ENCODE data around the gene CACNA2D3. TPM values are rescaled to one million over a fixed set of nuclear protein-coding genes. Genes with fewer than 3 reads are reported as not detected.

Gene CACNA2D3
- total RNA-seq, 1 experiment from 2014 or later: 0.59 TPM

DNA sequence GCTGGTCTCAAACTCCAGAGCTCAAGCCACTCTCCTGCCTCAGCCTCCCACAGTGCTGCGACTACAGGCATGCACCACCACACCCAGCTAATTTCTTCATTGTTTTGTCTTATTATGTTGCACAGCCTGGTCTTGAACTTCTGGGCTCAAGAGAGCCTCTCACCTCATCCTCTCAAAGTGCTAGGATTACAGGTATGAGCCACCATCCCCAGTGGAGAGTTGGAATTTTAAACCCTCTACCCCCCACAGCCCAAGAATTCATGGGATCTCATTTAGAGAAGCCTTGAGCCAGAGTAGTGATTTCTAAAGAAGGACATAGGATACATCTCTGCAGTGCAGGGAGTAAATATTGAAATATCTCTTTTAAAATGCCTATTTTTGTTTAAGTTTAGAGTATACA, 221.1 kb downstream of the CACNA2D3 start:
- H3K9me2 ChIP-seq (ENCODE audit: insufficient read depth): no peaks in the 10 kb centered on the region
- intact Hi-C loops (cut with micrococcal nuclease; ENCODE audit: unreplicated experiment): no loop called here
- no peaks in the 10 kb centered on the region for H3K36me3 ChIP-seq (ENCODE audit: low read depth)
- POLR2A ChIA-PET (ENCODE audit: unreplicated experiment): no interaction called here
- TF ChIP-seq, protein P1, sequence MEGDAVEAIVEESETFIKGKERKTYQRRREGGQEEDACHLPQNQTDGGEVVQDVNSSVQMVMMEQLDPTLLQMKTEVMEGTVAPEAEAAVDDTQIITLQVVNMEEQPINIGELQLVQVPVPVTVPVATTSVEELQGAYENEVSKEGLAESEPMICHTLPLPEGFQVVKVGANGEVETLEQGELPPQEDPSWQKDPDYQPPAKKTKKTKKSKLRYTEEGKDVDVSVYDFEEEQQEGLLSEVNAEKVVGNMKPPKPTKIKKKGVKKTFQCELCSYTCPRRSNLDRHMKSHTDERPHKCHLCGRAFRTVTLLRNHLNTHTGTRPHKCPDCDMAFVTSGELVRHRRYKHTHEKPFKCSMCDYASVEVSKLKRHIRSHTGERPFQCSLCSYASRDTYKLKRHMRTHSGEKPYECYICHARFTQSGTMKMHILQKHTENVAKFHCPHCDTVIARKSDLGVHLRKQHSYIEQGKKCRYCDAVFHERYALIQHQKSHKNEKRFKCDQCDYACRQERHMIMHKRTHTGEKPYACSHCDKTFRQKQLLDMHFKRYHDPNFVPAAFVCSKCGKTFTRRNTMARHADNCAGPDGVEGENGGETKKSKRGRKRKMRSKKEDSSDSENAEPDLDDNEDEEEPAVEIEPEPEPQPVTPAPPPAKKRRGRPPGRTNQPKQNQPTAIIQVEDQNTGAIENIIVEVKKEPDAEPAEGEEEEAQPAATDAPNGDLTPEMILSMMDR (conservative IDR thresholded peaks at IDR 0.05): no peak
- no peak for TF ChIP-seq EZH2 (IDR thresholded peaks at IDR 0.05; ENCODE audit: low read depth)
- H3K4me2 ChIP-seq: no peak overlapping the region
- no peak for DNase-seq
- no peak overlapping the region for H3K4me3 ChIP-seq
- no peaks in the 10 kb centered on the region for H3K27me3 ChIP-seq (ENCODE audit: insufficient read depth, low read depth)
- CTCF ChIA-PET: no interaction called here
- no peaks in the 10 kb centered on the region for H3F3A ChIP-seq (ENCODE audit: insufficient read depth, low read depth)
- BruUV-seq (replicated peaks): no TSS peak
- no peak overlapping the region for H2AFZ ChIP-seq
- H3K9me3 ChIP-seq (ENCODE audit: insufficient read depth, low read depth): no peaks in the 10 kb centered on the region
- H3K79me2 ChIP-seq (ENCODE audit: low read depth): no peaks in the 10 kb centered on the region
- H3K4me1 ChIP-seq (replicated peaks; ENCODE audit: insufficient read depth): no peaks in the 10 kb centered on the region
- H4K20me1 ChIP-seq (ENCODE audit: insufficient read depth): no peaks in the 10 kb centered on the region
- no peak overlapping the region for H3K27ac ChIP-seq

- no peaks in the 10 kb centered on the region for H3K9me3 ChIP-seq (ENCODE audit: insufficient read depth, low read depth)
- no peak overlapping the region for H2AFZ ChIP-seq
- no peaks in the 10 kb centered on the region for H3K36me3 ChIP-seq (ENCODE audit: low read depth)
- TF ChIP-seq, protein P1 (conservative IDR thresholded peaks at IDR 0.05): no peak
- no peak for TF ChIP-seq EZH2 (IDR thresholded peaks at IDR 0.05; ENCODE audit: low read depth)
- no peaks in the 10 kb centered on the region for H3K79me2 ChIP-seq (ENCODE audit: low read depth)
- BruUV-seq (replicated peaks): no TSS peak
- H4K20me1 ChIP-seq (ENCODE audit: insufficient read depth): no peaks in the 10 kb centered on the region
- no peak for DNase-seq
- CTCF ChIA-PET: no interaction called here
- no peak overlapping the region for H3K27ac ChIP-seq
- no peaks in the 10 kb centered on the region for H3F3A ChIP-seq (ENCODE audit: insufficient read depth, low read depth)
- intact Hi-C loops (cut with micrococcal nuclease; ENCODE audit: unreplicated experiment): no loop called here
- POLR2A ChIA-PET (ENCODE audit: unreplicated experiment): no interaction called here
- H3K27me3 ChIP-seq (ENCODE audit: insufficient read depth, low read depth): no peaks in the 10 kb centered on the region
- no peaks in the 10 kb centered on the region for H3K9me2 ChIP-seq (ENCODE audit: insufficient read depth)
- no peak overlapping the region for H3K4me3 ChIP-seq
- no peak overlapping the region for H3K4me2 ChIP-seq
- H3K4me1 ChIP-seq (replicated peaks; ENCODE audit: insufficient read depth): no peaks in the 10 kb centered on the region
These were observed 222.4 kb downstream of the CACNA2D3 start for GRCh38 chr3:54344601-54345231.

DNA sequence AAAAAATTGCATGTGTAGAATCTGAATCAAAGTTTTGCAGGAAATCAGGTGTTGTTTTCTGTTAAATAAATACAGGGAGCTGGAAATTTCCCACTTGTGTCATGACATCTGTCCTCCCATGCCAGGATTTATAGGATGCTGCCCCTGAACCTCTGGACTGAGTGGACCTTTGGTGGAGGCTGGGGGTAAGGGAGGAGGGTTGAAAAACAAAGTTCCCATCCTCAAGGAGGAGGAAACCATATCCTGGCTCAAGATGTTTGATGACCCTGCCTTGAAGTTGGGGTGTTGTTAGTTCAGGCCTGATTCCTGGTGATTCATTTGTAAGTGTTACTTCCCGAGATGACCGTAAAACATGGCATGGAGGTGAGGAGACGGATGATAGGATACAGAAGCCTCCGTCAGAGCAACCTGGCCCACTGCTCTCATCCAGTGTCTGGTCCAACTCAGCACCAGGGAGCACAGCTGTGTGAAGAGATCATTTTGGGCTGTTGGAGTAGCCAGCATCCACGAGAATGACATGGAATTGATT, 223.6 kb downstream of the CACNA2D3 start:
- Histone ChIP-seq H3K9me3 (ENCODE audit: insufficient read depth, low read depth) (no peaks in the 10 kb centered on the region), H3F3A (ENCODE audit: insufficient read depth, low read depth) (no peaks in the 10 kb centered on the region), H3K36me3 (ENCODE audit: low read depth) (no peaks in the 10 kb centered on the region), H3K27me3 (ENCODE audit: insufficient read depth, low read depth) (no peaks in the 10 kb centered on the region), H3K4me1 (replicated peaks; ENCODE audit: insufficient read depth) (no peaks in the 10 kb centered on the region), H3K4me2 (no peak overlapping the region), H2AFZ (no peak overlapping the region), H3K27ac (no peak overlapping the region), H3K4me3 (no peak overlapping the region), H3K9me2 (ENCODE audit: insufficient read depth) (no peaks in the 10 kb centered on the region), H3K79me2 (ENCODE audit: low read depth) (no peaks in the 10 kb centered on the region), H4K20me1 (ENCODE audit: insufficient read depth) (no peaks in the 10 kb centered on the region)
- no peak for DNase-seq
- ChIA-PET POLR2A (ENCODE audit: unreplicated experiment) (no interaction called here), CTCF (no interaction called here)
- TF ChIP-seq, protein P1 (conservative IDR thresholded peaks at IDR 0.05): no peak
- no peak for TF ChIP-seq EZH2 (IDR thresholded peaks at IDR 0.05; ENCODE audit: low read depth)
- no TSS peak for BruUV-seq (replicated peaks)
- intact Hi-C loops (cut with micrococcal nuclease; ENCODE audit: unreplicated experiment): no loop called here

Measured in PC-9 (cell line).